ENCODE data around the gene MSRB3.

- TF ChIP-seq, protein P1, sequence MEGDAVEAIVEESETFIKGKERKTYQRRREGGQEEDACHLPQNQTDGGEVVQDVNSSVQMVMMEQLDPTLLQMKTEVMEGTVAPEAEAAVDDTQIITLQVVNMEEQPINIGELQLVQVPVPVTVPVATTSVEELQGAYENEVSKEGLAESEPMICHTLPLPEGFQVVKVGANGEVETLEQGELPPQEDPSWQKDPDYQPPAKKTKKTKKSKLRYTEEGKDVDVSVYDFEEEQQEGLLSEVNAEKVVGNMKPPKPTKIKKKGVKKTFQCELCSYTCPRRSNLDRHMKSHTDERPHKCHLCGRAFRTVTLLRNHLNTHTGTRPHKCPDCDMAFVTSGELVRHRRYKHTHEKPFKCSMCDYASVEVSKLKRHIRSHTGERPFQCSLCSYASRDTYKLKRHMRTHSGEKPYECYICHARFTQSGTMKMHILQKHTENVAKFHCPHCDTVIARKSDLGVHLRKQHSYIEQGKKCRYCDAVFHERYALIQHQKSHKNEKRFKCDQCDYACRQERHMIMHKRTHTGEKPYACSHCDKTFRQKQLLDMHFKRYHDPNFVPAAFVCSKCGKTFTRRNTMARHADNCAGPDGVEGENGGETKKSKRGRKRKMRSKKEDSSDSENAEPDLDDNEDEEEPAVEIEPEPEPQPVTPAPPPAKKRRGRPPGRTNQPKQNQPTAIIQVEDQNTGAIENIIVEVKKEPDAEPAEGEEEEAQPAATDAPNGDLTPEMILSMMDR (IDR thresholded peaks at IDR 0.05), result no peak
- no peak for TF ChIP-seq EZH2 (IDR thresholded peaks at IDR 0.05; ENCODE audit: borderline replicate concordance, insufficient read depth, low read depth, low read length, poor library complexity, severe bottlenecking)
Measured at GRCh38 chr12:65327207-65328076, 49.0 kb downstream of the MSRB3 start.

All from B cell (primary cell).